Hepatocyte (in vitro differentiated cells): Measurements from ENCODE around the gene CRELD2. TPM values are rescaled to one million over a fixed set of nuclear protein-coding genes. Genes with fewer than 3 reads are reported as not detected.

Experiments used
- DNase-seq: peaks from one replicate; pipeline ENCODE4 v3.0.0-alpha.2; 2016; ENCODE audit warnings: low spot score
- H2AFZ ChIP-seq: fragments of 200-600 bp; sonication (generic); 2 replicates; pipeline ENCODE4 v1.6.0; 2016; ENCODE audit warnings: antibody characterized with exemption, mild to moderate bottlenecking
- H3K27ac ChIP-seq: fragments of 200-600 bp; sonication (generic); 2 replicates; pipeline ENCODE4 v1.5.1; 2016; ENCODE audit warnings: mild to moderate bottlenecking
- H3K27me3 ChIP-seq: fragments of 200-600 bp; sonication (generic); 2 replicates; pipeline ENCODE4 v1.6.1; 2016
- H3K36me3 ChIP-seq: fragments of 200-600 bp; sonication (generic); replicated peaks from 2 replicates; pipeline ENCODE4 v1.5.1; 2016; ENCODE audit warnings: low read depth; ENCODE audit not compliant: insufficient read depth
- H3K4me1 ChIP-seq: fragments of 200-600 bp; sonication (generic); 2 replicates; pipeline ENCODE4 v1.5.1; 2016; ENCODE audit warnings: mild to moderate bottlenecking, moderate library complexity; ENCODE audit not compliant: insufficient read depth
- H3K4me2 ChIP-seq: fragments of 200-600 bp; sonication (generic); 2 replicates; pipeline ENCODE4 v1.6.0; 2016
- H3K4me3 ChIP-seq: fragments of 200-600 bp; sonication (generic); 2 replicates; pipeline ENCODE4 v1.5.1; 2016; ENCODE audit warnings: mild to moderate bottlenecking
- H3K79me2 ChIP-seq: fragments of 200-600 bp; sonication (generic); 2 replicates; pipeline ENCODE4 v1.6.0; 2017; ENCODE audit warnings: mild to moderate bottlenecking
- H3K9me2 ChIP-seq: fragments of 200-600 bp; sonication (generic); replicated peaks from 2 replicates; pipeline ENCODE4 v1.6.0; 2017; ENCODE audit warnings: mild to moderate bottlenecking; ENCODE audit not compliant: insufficient read depth
- H3K9me3 ChIP-seq: fragments of 200-600 bp; sonication (generic); 2 replicates; pipeline ENCODE4 v1.5.1; 2016; ENCODE audit warnings: low read depth, mild to moderate bottlenecking
- H4K20me1 ChIP-seq: fragments of 200-600 bp; sonication (generic); 2 replicates; pipeline ENCODE4 v1.6.0; 2016; ENCODE audit warnings: mild to moderate bottlenecking; ENCODE audit not compliant: insufficient read depth, poor library complexity, severe bottlenecking
- CTCF ChIP-seq: fragments of 200-600 bp; sonication (generic); IDR thresholded peaks from 2 replicates; pipeline ENCODE4 v1.5.1; 2016; ENCODE audit warnings: antibody characterized with exemption, mild to moderate bottlenecking; ENCODE audit not compliant: poor library complexity
- EZH2 ChIP-seq: fragments of 200-600 bp; sonication (generic); IDR thresholded peaks from 2 replicates; pipeline ENCODE4 v1.6.1; 2016; ENCODE audit warnings: antibody characterized with exemption, mild to moderate bottlenecking, borderline replicate concordance
- EZH2phosphoT487 ChIP-seq: fragments of 200-600 bp; sonication (generic); IDR thresholded peaks from one replicate; pipeline ENCODE4 v1.6.1; 2018; ENCODE audit warnings: antibody characterized with exemption, mild to moderate bottlenecking, low read depth, moderate library complexity; ENCODE audit not compliant: unreplicated experiment, severe bottlenecking
- WGBS: methylation state at CpG from one replicate; pipeline ENCODE4 v1.1.6; 2016; ENCODE audit warnings: low lambda C conversion rate; ENCODE audit errors: missing lambda C conversion rate; 5-methylcytosine and 5-hydroxymethylcytosine counted together
- polyA plus RNA-seq: library from polyadenylated mRNA; unstranded; fragments of >200 nt; fragmentation: Nextera tagmentation; extraction: Ambion mirVana; gene quantifications from 2 replicates; pipeline ENCODE4 v1.2.1, GENCODE V29; 2016
- total RNA-seq: library from RNA; depleted of rRNA; stranded (reverse); fragments of >200 nt; gene quantifications from 2 replicates; pipeline ENCODE4 v1.2.3, GENCODE V29; 2014

The CRELD2 gene
- total and polyA plus RNA-seq, 2 experiments from 2014 or later, result 79.7 to 129 TPM

DNA sequence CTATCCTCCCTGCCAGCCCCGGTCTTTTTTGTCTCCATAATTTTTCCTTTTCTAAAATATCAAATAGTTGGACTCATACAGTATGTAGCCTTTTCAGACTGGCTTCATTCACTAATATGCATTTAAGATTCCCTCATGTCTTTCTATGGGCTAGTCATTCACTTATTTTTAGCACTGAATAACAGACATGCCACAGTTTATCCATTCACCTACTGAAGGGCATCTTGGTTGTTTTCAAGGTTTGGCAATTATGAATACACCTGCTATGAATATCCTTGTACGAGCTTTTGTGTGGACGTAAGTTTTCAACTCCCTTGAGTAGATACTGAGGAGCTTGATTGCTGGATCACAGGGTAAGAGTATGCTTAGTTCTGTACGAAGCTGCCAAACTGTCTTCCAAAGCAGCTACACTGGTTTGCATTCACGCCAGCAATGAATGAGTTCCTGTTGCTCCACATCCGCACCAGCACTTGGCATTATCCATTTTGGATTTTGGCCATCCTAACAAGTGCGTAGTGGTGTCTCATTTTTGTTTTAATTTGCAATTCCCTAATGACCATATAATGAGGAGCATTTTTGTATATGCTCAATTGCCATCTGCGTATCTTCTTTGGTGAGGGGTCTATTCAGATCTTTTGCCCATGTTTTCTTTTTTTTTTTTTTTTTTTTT lies 21.3 kb upstream of the CRELD2 start:
- no peak for DNase-seq
- no peak overlapping the region for H3K27ac ChIP-seq
- 95% methylated on average over 8 of the region's 8 CpGs for WGBS
- no peaks in the 10 kb centered on the region for H3K79me2 ChIP-seq
- no peaks in the 10 kb centered on the region for H4K20me1 ChIP-seq
- no peaks in the 10 kb centered on the region for H3K36me3 ChIP-seq
- H3K4me1 ChIP-seq, result no peaks in the 10 kb centered on the region
- H3K4me2 ChIP-seq, result no peak overlapping the region
- H3K9me3 ChIP-seq, result no peaks in the 10 kb centered on the region
- H3K27me3 ChIP-seq, result no peaks in the 10 kb centered on the region
- no peak overlapping the region for H3K4me3 ChIP-seq
- TF ChIP-seq EZH2 (no peak), CTCF (no peak), EZH2phosphoT487 (no peak)
- no peaks in the 10 kb centered on the region for H3K9me2 ChIP-seq
- H2AFZ ChIP-seq, result no peak overlapping the region

DNA sequence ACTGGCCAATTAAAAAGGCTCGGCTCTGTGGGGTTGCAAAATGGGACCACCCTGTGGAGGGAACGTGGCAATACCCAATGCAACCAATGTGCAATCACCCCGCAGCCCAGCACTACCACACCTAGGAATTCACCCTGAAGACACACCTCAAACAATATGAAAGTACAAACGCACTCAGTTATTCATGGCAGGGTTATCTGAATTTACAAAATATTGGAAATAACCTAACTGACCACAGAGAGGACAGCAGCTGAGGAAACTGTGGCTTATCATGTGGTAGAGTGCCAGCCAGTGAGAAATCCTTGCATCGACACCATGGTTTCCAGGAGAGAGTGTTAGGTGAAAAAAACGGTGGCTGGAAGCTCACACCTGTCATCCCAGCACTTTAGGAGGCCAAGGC lies 18.9 kb upstream of the CRELD2 start:
- H3K27me3 ChIP-seq, result no peaks in the 10 kb centered on the region
- H3K4me1 ChIP-seq, result no peaks in the 10 kb centered on the region
- H2AFZ ChIP-seq, result no peak overlapping the region
- TF ChIP-seq EZH2 (no peak), CTCF (no peak), EZH2phosphoT487 (no peak)
- no peak for DNase-seq
- 93% methylated on average over 6 of the region's 6 CpGs for WGBS
- no peaks in the 10 kb centered on the region for H3K79me2 ChIP-seq
- H3K4me3 ChIP-seq, result no peak overlapping the region
- H4K20me1 ChIP-seq, result no peaks in the 10 kb centered on the region
- H3K4me2 ChIP-seq, result no peak overlapping the region
- H3K27ac ChIP-seq, result no peak overlapping the region
- H3K36me3 ChIP-seq, result no peaks in the 10 kb centered on the region
- no peaks in the 10 kb centered on the region for H3K9me3 ChIP-seq
- no peaks in the 10 kb centered on the region for H3K9me2 ChIP-seq

DNA sequence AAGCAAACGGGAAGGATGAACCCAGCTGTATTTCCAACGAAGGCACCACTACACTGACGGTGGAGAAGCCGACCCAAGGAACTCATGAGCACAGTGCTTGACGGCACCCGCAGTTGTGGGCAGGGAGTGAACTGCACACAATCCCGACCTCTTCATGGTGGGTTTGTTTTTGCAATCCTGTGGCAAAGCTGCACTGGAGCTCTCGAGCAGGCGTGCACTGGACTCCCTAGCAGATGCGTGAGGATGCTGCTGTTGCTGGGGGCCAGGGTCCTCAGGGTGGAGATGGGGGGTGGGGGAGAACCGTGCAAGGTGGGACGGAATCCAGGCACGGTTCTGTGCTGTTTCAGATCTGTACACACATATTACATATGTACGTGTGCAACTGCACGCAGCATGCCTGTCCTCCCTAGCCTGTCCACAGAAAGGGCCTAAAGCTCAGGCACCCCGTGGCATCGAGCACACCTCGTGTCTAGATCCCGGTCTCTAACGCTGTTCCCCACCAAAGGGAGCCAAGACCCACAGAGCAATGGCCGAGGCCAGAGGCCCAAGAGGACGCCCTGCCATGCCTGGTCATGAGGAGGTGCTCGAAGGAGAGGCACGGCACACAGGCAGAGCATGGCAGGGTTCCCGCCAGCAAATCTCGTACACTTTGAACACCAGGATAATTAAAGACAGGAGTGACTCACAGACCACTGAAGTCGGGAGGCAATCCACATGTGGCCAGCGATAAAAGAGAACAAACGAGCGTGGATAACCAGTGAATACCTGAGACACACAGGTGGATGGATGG lies 17.8 kb upstream of the CRELD2 start:
- no peak overlapping the region for H3K4me2 ChIP-seq
- TF ChIP-seq EZH2phosphoT487, result no peak
- TF ChIP-seq CTCF, result no peak
- no peak for TF ChIP-seq EZH2
- H3K4me1 ChIP-seq, result no peaks in the 10 kb centered on the region
- no peaks in the 10 kb centered on the region for H3K36me3 ChIP-seq
- no peaks in the 10 kb centered on the region for H3K79me2 ChIP-seq
- 91% methylated on average over 29 of the region's 30 CpGs for WGBS
- H4K20me1 ChIP-seq, result no peaks in the 10 kb centered on the region
- no peaks in the 10 kb centered on the region for H3K27me3 ChIP-seq
- no peak overlapping the region for H2AFZ ChIP-seq
- no peak overlapping the region for H3K4me3 ChIP-seq
- no peak overlapping the region for H3K27ac ChIP-seq
- no peaks in the 10 kb centered on the region for H3K9me2 ChIP-seq
- no peaks in the 10 kb centered on the region for H3K9me3 ChIP-seq
- no peak for DNase-seq
